SK-N-SH treated with all-trans-retinoic acid at 6 μM for 48 hours (cell line): ENCODE data around the gene TNFRSF21.

ENCODE experiments used
- ATAC-seq: fragments of 200-7000 bp; cut with Tn5 transposase; 3 replicates; pipeline ENCODE4 v1.9.1; 2020; ENCODE audit warnings: mild to moderate bottlenecking, moderate library complexity
- ARNTL ChIP-seq: fragments of 450-650 bp; formaldehyde crosslinking; IDR thresholded peaks from 2 replicates; pipeline ENCODE4 v1.5.0; 2020; ENCODE audit warnings: low read depth, mild to moderate bottlenecking, moderate library complexity, borderline replicate concordance
- BACH2 ChIP-seq: fragments of 250-450 bp; sonication (Bioruptor Pico); IDR thresholded peaks from 2 replicates; pipeline ENCODE4 v1.9.0; 2021; ENCODE audit warnings: mild to moderate bottlenecking, borderline replicate concordance
- ESRRG ChIP-seq: fragments of 250-450 bp; sonication (Bioruptor Pico); IDR thresholded peaks from 2 replicates; pipeline ENCODE4 v1.6.1; 2021; ENCODE audit warnings: mild to moderate bottlenecking
- GLIS3 ChIP-seq: fragments of 250-450 bp; sonication (Bioruptor Pico); IDR thresholded peaks from 2 replicates; pipeline ENCODE4 v1.5.0; 2020; ENCODE audit warnings: mild to moderate bottlenecking, moderate library complexity
- ISL1 ChIP-seq: fragments of 250-450 bp; sonication (Bioruptor Pico); IDR thresholded peaks from 2 replicates; pipeline ENCODE4 v2.1.2; 2022; ENCODE audit warnings: mild to moderate bottlenecking, moderate library complexity
- OSR1 ChIP-seq: fragments of 250-450 bp; sonication (Bioruptor Pico); IDR thresholded peaks from 2 replicates; pipeline ENCODE4 v1.8.0; 2022; ENCODE audit warnings: moderate library complexity, mild to moderate bottlenecking, inconsistent platforms
- PATZ1 ChIP-seq: fragments of 250-450 bp; sonication (Bioruptor Pico); IDR thresholded peaks from 2 replicates; pipeline ENCODE4 v1.8.0; 2020; ENCODE audit warnings: mild to moderate bottlenecking, moderate library complexity, borderline replicate concordance
- POU6F1 ChIP-seq: fragments of 250-450 bp; sonication (Bioruptor Pico); IDR thresholded peaks from 2 replicates; pipeline ENCODE4 v1.8.0; 2021; ENCODE audit warnings: low read depth, mild to moderate bottlenecking, moderate library complexity, borderline replicate concordance
- PPARA ChIP-seq: fragments of 250-450 bp; sonication (Bioruptor Pico); IDR thresholded peaks from 2 replicates; pipeline ENCODE4 v1.5.0; 2020; ENCODE audit warnings: mild to moderate bottlenecking, borderline replicate concordance
- RARB ChIP-seq: fragments of 250-450 bp; sonication (Bioruptor Pico); IDR thresholded peaks from 2 replicates; pipeline ENCODE4 v1.8.0; 2021; ENCODE audit warnings: mild to moderate bottlenecking, moderate library complexity
- SNAI2 ChIP-seq: fragments of 250-450 bp; sonication (Bioruptor Pico); IDR thresholded peaks from 2 replicates; pipeline ENCODE4 v1.5.0; 2020; ENCODE audit warnings: mild to moderate bottlenecking, moderate library complexity
- TCF4 ChIP-seq: fragments of 250-450 bp; sonication (Bioruptor Pico); IDR thresholded peaks from 2 replicates; pipeline ENCODE4 v1.8.0; 2021; ENCODE audit warnings: mild to moderate bottlenecking, moderate library complexity, borderline replicate concordance
- TOX ChIP-seq: fragments of 250-450 bp; sonication (Bioruptor Pico); IDR thresholded peaks from 2 replicates; pipeline ENCODE4 v1.8.0; 2021; ENCODE audit warnings: mild to moderate bottlenecking, moderate library complexity, borderline replicate concordance
- TSHZ2 ChIP-seq: fragments of 250-450 bp; sonication (Bioruptor Pico); IDR thresholded peaks from 2 replicates; pipeline ENCODE4 v1.5.0; 2020; ENCODE audit warnings: mild to moderate bottlenecking, moderate library complexity
- ZC3H10 ChIP-seq: fragments of 250-450 bp; sonication (Bioruptor Pico); IDR thresholded peaks from 2 replicates; pipeline ENCODE4 v1.5.1; 2021; ENCODE audit warnings: mild to moderate bottlenecking, moderate library complexity
- ZFP3 ChIP-seq: fragments of 250-450 bp; sonication (Bioruptor Pico); IDR thresholded peaks from 2 replicates; pipeline ENCODE4 v1.5.0; 2020; ENCODE audit warnings: mild to moderate bottlenecking, moderate library complexity
- ZFP30 ChIP-seq: fragments of 450-650 bp; formaldehyde crosslinking; IDR thresholded peaks from 2 replicates; pipeline ENCODE4 v1.5.0; 2022; ENCODE audit warnings: mild to moderate bottlenecking, moderate library complexity
- ZNF565 ChIP-seq: fragments of 450-650 bp; formaldehyde crosslinking; conservative IDR thresholded peaks from 2 replicates; pipeline ENCODE4 v1.5.0; 2020; ENCODE audit warnings: low read depth, mild to moderate bottlenecking, moderate library complexity
- ZNF70 ChIP-seq: fragments of 450-650 bp; formaldehyde crosslinking; IDR thresholded peaks from 2 replicates; pipeline ENCODE4 v1.5.0; 2020; ENCODE audit warnings: mild to moderate bottlenecking, moderate library complexity
- ZNF8 ChIP-seq: fragments of 450-650 bp; formaldehyde crosslinking; IDR thresholded peaks from 2 replicates; pipeline ENCODE4 v1.5.0; 2020; ENCODE audit warnings: mild to moderate bottlenecking, moderate library complexity
- TF ChIP-seq, protein P1 (sequence below): fragments of 250-450 bp; sonication (Bioruptor Pico); IDR thresholded peaks from 2 replicates; pipeline ENCODE4 v1.5.1; 2021; ENCODE audit warnings: mild to moderate bottlenecking, moderate library complexity
- TF ChIP-seq, protein P2 (sequence below): fragments of 250-450 bp; sonication (Bioruptor Pico); IDR thresholded peaks from 2 replicates; pipeline ENCODE4 v1.5.1; 2020; ENCODE audit warnings: low read depth, mild to moderate bottlenecking, moderate library complexity

TNFRSF21 gene

GRCh38 chr6:47300417-47300816, 9.3 kb downstream of the TNFRSF21 start:
- ATAC-seq, result no peak

DNA sequence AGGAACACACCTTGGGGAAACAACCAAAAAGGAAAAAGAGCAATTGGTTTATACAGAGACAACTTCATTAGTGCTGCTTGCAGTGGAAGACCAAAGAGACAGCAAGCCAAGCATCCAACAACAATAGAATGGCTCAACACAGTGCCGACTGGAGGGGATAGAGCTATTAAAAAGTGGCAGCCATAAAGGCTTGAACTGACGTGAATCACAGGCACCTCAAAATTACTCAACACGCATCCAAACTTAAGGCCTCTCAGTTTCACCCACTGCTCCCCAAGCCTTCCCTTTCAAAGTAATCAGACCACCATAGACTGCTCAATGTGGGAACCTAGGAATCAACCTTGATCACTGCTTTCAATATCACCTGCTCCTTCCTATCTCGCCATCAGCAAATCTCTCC, 9.7 kb downstream of the TNFRSF21 start:
- no peak for TF ChIP-seq SNAI2 (CRISPR knock-in tag)
- no peak for TF ChIP-seq ZFP30 (CRISPR knock-in tag)
- TF ChIP-seq ZNF565 (CRISPR knock-in tag), result no peak
- no peak for TF ChIP-seq BACH2 (CRISPR knock-in tag)
- no peak for TF ChIP-seq TOX (CRISPR knock-in tag)
- TF ChIP-seq ISL1 (CRISPR knock-in tag), result no peak
- TF ChIP-seq ZNF70 (CRISPR knock-in tag), result no peak
- ATAC-seq, result no peak

More at GRCh38 chr6:47300417-47300816, 9.3 kb downstream of the TNFRSF21 start:
- TF ChIP-seq TCF4 (CRISPR knock-in tag), result no peak
- TF ChIP-seq ZNF8, result no peak
- TF ChIP-seq ARNTL (CRISPR knock-in tag), result no peak
- TF ChIP-seq, protein P1, sequence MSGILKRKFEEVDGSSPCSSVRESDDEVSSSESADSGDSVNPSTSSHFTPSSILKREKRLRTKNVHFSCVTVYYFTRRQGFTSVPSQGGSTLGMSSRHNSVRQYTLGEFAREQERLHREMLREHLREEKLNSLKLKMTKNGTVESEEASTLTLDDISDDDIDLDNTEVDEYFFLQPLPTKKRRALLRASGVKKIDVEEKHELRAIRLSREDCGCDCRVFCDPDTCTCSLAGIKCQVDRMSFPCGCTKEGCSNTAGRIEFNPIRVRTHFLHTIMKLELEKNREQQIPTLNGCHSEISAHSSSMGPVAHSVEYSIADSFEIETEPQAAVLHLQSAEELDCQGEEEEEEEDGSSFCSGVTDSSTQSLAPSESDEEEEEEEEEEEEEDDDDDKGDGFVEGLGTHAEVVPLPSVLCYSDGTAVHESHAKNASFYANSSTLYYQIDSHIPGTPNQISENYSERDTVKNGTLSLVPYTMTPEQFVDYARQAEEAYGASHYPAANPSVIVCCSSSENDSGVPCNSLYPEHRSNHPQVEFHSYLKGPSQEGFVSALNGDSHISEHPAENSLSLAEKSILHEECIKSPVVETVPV (CRISPR knock-in tag), result no peak
- TF ChIP-seq ZFP30 (CRISPR knock-in tag), result no peak
- TF ChIP-seq ZC3H10, result no peak
- TF ChIP-seq TSHZ2 (CRISPR knock-in tag), result no peak
- no peak for TF ChIP-seq RARB
- TF ChIP-seq BACH2 (CRISPR knock-in tag), result no peak
- no peak for TF ChIP-seq ZNF565 (CRISPR knock-in tag)
- TF ChIP-seq ZNF70 (CRISPR knock-in tag), result no peak
- TF ChIP-seq SNAI2 (CRISPR knock-in tag), result no peak
- no peak for TF ChIP-seq TOX (CRISPR knock-in tag)
- TF ChIP-seq PPARA (CRISPR knock-in tag), result no peak
- no peak for TF ChIP-seq OSR1
- no peak for TF ChIP-seq ESRRG
- TF ChIP-seq, protein P2, sequence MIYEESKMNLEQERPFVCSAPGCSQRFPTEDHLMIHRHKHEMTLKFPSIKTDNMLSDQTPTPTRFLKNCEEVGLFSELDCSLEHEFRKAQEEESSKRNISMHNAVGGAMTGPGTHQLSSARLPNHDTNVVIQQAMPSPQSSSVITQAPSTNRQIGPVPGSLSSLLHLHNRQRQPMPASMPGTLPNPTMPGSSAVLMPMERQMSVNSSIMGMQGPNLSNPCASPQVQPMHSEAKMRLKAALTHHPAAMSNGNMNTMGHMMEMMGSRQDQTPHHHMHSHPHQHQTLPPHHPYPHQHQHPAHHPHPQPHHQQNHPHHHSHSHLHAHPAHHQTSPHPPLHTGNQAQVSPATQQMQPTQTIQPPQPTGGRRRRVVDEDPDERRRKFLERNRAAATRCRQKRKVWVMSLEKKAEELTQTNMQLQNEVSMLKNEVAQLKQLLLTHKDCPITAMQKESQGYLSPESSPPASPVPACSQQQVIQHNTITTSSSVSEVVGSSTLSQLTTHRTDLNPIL (CRISPR knock-in tag), result no peak
- TF ChIP-seq, all 23 proteins: peak for 0

GRCh38 chr6:47298475-47298874, 11.2 kb downstream of the TNFRSF21 start:
- no peak for TF ChIP-seq POU6F1 (CRISPR knock-in tag)
- TF ChIP-seq, all 23 proteins: peak for 0
- ATAC-seq, result no peak

- ATAC-seq, result no peak
- TF ChIP-seq ZNF565 (CRISPR knock-in tag), result no peak
Observed at GRCh38 chr6:47294990-47295389, 14.7 kb downstream of the TNFRSF21 start.

GRCh38 chr6:47292944-47293343, 16.8 kb downstream of the TNFRSF21 start:
- ATAC-seq, result no peak

More at GRCh38 chr6:47292944-47293343, 16.8 kb downstream of the TNFRSF21 start:
- no peak for TF ChIP-seq ZFP3
- TF ChIP-seq, protein P2 (CRISPR knock-in tag), result no peak
- TF ChIP-seq, protein P1 (CRISPR knock-in tag), result no peak
- no peak for TF ChIP-seq RARB
- no peak for TF ChIP-seq ISL1 (CRISPR knock-in tag)
- no peak for TF ChIP-seq SNAI2 (CRISPR knock-in tag)
- TF ChIP-seq PPARA (CRISPR knock-in tag), result no peak
- no peak for TF ChIP-seq PATZ1 (CRISPR knock-in tag)
- no peak for TF ChIP-seq ESRRG
- no peak for TF ChIP-seq GLIS3 (CRISPR knock-in tag)
- TF ChIP-seq, all 23 proteins: peak for 0
